K562 (cell line): ENCODE data around the gene CAPN2. TPM values are rescaled to one million over a fixed set of nuclear protein-coding genes. Genes with fewer than 3 reads are reported as not detected.

Experiments used
- ARID1B ChIP-seq: fragments of 450-650 bp; IDR thresholded peaks from 2 replicates; pipeline ENCODE4 v1.6.1; 2016; ENCODE audit warnings: antibody characterized with exemption, mild to moderate bottlenecking, inconsistent platforms
- CCAR2 ChIP-seq: fragments of 200-400 bp; formaldehyde crosslinking; IDR thresholded peaks from 2 replicates; pipeline ENCODE4 v1.6.1; 2017; ENCODE audit warnings: mild to moderate bottlenecking, low read depth, low read length
- MYBL2 ChIP-seq, 2 experiments: fragments of 450-650 bp in 1 of 2; sonication (generic) in 1 of 2; formaldehyde crosslinking in 1 of 2; IDR thresholded peaks; 2 replicates each; pipeline versions ENCODE4 v1.6.1 to v1.8.1; 2017 to 2022; ENCODE audit warnings: borderline replicate concordance in 1 of 2, inconsistent platforms in 1 of 2, low read depth in 1 of 2, mild to moderate bottlenecking in 1 of 2, missing genetic modification reagents in 1 of 2, moderate library complexity in 1 of 2
- NONO ChIP-seq, 2 experiments: fragments of 200-400 bp in 1 of 2; fragments of 450-650 bp in 1 of 2; formaldehyde crosslinking in 1 of 2; IDR thresholded peaks; 2 replicates each; pipeline ENCODE4 v1.6.1; 2017; ENCODE audit warnings: low read depth in 2 of 2, mild to moderate bottlenecking in 2 of 2, moderate library complexity in 2 of 2, low read length in 1 of 2
- PHB2 ChIP-seq: fragments of 450-650 bp; IDR thresholded peaks from 2 replicates; pipeline ENCODE4 v1.6.1; 2017; ENCODE audit warnings: low read depth
- RCOR1 ChIP-seq, 2 experiments: IDR thresholded peaks; 2 replicates each; pipeline ENCODE4 v1.6.1; 2012; ENCODE audit warnings: low read depth in 2 of 2, low read length in 2 of 2, borderline replicate concordance in 1 of 2, improper control_type of control experiment in 1 of 2
- RFX1 ChIP-seq: fragments of 450-650 bp; IDR thresholded peaks from 2 replicates; pipeline ENCODE4 v1.6.1; 2016; ENCODE audit warnings: mild to moderate bottlenecking, moderate library complexity
- SOX6 ChIP-seq: fragments of 450-650 bp; IDR thresholded peaks from 2 replicates; pipeline ENCODE4 v1.6.1; 2014; ENCODE audit warnings: mild to moderate bottlenecking
- TAF9B ChIP-seq: fragments of 450-650 bp; IDR thresholded peaks from 2 replicates; pipeline ENCODE4 v1.6.1; 2018; ENCODE audit warnings: mild to moderate bottlenecking; ENCODE audit not compliant: partially characterized antibody
- TEAD1 ChIP-seq, 2 experiments: fragments of 450-650 bp in 1 of 2; sonication (generic) in 1 of 2; formaldehyde crosslinking; IDR thresholded peaks; 2 replicates each; pipeline versions ENCODE4 v1.4.0 to v1.8.0; 2020 to 2022; ENCODE audit warnings: mild to moderate bottlenecking in 2 of 2, missing genetic modification reagents in 1 of 2
- TRIM28 ChIP-seq: fragments of 450-650 bp; IDR thresholded peaks from 2 replicates; pipeline ENCODE4 v1.6.1; 2017
- ZNF121 ChIP-seq: sonication (generic); formaldehyde crosslinking; conservative IDR thresholded peaks from 2 replicates; pipeline ENCODE4 v1.8.0; 2022; ENCODE audit warnings: missing genetic modification reagents
- polyA plus RNA-seq, 8 experiments: library from polyadenylated mRNA; depleted of rRNA in 4 of 8; stranded (reverse) in 5 of 8; unstranded in 3 of 8; fragments of >200 nt; fragmentation: Nextera tagmentation in 2 of 8; fragmentation: Illumina TruSeq in 1 of 8; extraction: Ambion mirVana in 2 of 8; extraction: Trizol in 1 of 8; gene quantifications; 2 replicates each; pipeline versions ENCODE4 v1.2.1 to v1.2.3, GENCODE V29; 2011 to 2014; ENCODE audit warnings: inconsistent platforms in 1 of 8, missing spikeins in 1 of 8
- total RNA-seq, 7 experiments: library from RNA; depleted of rRNA in 6 of 7; stranded (reverse); fragments of >200 nt in 6 of 7; fragmentation: Illumina TruSeq in 2 of 7; extraction: Trizol in 2 of 7; gene quantifications; 2 replicates each; pipeline versions ENCODE4 v1.2.1 to v1.2.3, GENCODE V29; 2011 to 2021; ENCODE audit warnings: low replicate concordance in 1 of 7
- TF ChIP-seq, protein P1 (sequence below): sonication (generic); formaldehyde crosslinking; IDR thresholded peaks from 2 replicates; pipeline ENCODE4 v1.8.0; 2022; ENCODE audit warnings: missing genetic modification reagents, mild to moderate bottlenecking, borderline replicate concordance
- TF ChIP-seq, protein P2 (sequence below), 3 experiments: IDR thresholded peaks in 2 of 3; conservative IDR thresholded peaks in 1 of 3; 2 replicates each; pipeline ENCODE4 v1.5.1; 2011 to 2012; ENCODE audit warnings: low read length in 3 of 3, mild to moderate bottlenecking in 3 of 3, control low read depth in 2 of 3, improper control_type of control experiment in 1 of 3, inconsistent platforms in 1 of 3, low read depth in 1 of 3, mixed read lengths in 1 of 3, moderate library complexity in 1 of 3; ENCODE audit not compliant: insufficient read depth in 2 of 3
- TF ChIP-seq, protein P3 (sequence below), 2 experiments: IDR thresholded peaks; 2 replicates each; pipeline ENCODE4 v1.6.1; 2011; ENCODE audit warnings: borderline replicate concordance in 1 of 2, control low read depth in 1 of 2, low read depth in 1 of 2, low read length in 1 of 2, mild to moderate bottlenecking in 1 of 2, mixed read lengths in 1 of 2, moderate library complexity in 1 of 2; ENCODE audit not compliant: insufficient read depth in 1 of 2, insufficient read length in 1 of 2, poor library complexity in 1 of 2, severe bottlenecking in 1 of 2; ENCODE audit errors: extremely low read depth in 1 of 2
- TF ChIP-seq, protein P4 (sequence below): fragments of 450-650 bp; IDR thresholded peaks from 2 replicates; pipeline ENCODE4 v1.6.1; 2016; ENCODE audit warnings: borderline replicate concordance
- TF ChIP-seq, protein P5 (sequence below): fragments of 200-800 bp; sonication (Bioruptor generic); IDR thresholded peaks from 2 replicates; pipeline ENCODE4 v1.6.1; 2017; ENCODE audit warnings: missing genetic modification characterization, missing compliant biosample characterization

The CAPN2 gene
- total and polyA plus RNA-seq, 9 of the 15 experiments (the other 6 are each of a cell fraction or from before 2014, with no cell fraction given) = 24.6 to 157 (median 101) TPM

DNA sequence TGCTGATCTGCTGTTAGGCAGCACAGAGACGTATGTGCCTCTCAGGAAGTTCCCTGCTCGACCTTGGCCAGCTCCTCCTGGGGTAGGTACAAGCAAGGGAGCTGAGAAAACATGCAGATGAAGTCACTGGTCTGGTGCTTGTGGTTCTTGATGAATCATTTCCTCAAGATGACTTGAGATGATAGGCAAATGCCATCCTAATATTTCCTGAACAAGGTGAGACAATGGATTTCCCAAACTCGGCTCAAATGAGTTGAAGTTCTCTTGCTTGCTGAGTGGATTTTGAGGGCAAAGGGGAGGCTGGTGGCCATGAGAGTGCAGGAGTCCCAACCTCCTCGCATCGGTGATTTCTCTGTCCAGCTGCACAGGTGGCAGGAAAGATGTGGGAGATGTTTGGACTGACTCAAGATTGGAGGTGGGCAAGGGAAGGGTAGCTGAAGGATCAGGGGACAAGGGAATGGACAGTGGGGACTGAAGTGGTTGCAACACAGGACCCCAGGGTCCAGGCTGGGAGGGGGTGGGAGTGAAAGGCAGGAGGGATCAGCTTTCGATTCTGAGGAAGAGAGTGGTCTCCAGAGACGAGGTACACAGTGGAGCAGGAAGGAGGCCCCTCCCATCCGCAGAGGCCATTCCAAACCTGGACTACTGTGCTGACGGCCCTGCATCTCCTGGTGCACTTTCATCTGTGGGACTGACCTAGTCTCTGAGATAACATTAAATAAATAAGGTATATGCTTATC is 63.9 kb downstream of the CAPN2 start (continued):
- TF ChIP-seq TAF9B (no peak), MYBL2 (IDR thresholded peaks at IDR 0.05; ENCODE audit: low read depth) (no peak), MYBL2 (CRISPR knock-in tag; IDR thresholded peaks at IDR 0.05; ENCODE audit: borderline replicate concordance) (no peak), TEAD1 (CRISPR knock-in tag; IDR thresholded peaks at IDR 0.05) (no peak), PHB2 (0 out of 2 replicates have a peak, but pooled peaks have one; percentile 21), TRIM28 (no peak), RFX1 (no peak), ZNF121 (no peak), NONO (IDR thresholded peaks at IDR 0.05; ENCODE audit: low read depth in 2 of 2, low read length in 1 of 2) (no peak), SOX6 (peak; percentile 88), RCOR1 (IDR thresholded peaks at IDR 0.05; ENCODE audit: borderline replicate concordance in 1 of 2, low read depth in 2 of 2, low read length in 2 of 2) (peak in 1 of 2 experiments; percentile 69; a peak in 2 of 4 replicates), CCAR2 (no peak), ARID1B (peak; percentile 88)
- TF ChIP-seq, protein P1, sequence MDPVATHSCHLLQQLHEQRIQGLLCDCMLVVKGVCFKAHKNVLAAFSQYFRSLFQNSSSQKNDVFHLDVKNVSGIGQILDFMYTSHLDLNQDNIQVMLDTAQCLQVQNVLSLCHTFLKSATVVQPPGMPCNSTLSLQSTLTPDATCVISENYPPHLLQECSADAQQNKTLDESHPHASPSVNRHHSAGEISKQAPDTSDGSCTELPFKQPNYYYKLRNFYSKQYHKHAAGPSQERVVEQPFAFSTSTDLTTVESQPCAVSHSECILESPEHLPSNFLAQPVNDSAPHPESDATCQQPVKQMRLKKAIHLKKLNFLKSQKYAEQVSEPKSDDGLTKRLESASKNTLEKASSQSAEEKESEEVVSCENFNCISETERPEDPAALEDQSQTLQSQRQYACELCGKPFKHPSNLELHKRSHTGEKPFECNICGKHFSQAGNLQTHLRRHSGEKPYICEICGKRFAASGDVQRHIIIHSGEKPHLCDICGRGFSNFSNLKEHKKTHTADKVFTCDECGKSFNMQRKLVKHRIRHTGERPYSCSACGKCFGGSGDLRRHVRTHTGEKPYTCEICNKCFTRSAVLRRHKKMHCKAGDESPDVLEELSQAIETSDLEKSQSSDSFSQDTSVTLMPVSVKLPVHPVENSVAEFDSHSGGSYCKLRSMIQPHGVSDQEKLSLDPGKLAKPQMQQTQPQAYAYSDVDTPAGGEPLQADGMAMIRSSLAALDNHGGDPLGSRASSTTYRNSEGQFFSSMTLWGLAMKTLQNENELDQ (CRISPR knock-in tag) = no peak
- TF ChIP-seq, protein P2, sequence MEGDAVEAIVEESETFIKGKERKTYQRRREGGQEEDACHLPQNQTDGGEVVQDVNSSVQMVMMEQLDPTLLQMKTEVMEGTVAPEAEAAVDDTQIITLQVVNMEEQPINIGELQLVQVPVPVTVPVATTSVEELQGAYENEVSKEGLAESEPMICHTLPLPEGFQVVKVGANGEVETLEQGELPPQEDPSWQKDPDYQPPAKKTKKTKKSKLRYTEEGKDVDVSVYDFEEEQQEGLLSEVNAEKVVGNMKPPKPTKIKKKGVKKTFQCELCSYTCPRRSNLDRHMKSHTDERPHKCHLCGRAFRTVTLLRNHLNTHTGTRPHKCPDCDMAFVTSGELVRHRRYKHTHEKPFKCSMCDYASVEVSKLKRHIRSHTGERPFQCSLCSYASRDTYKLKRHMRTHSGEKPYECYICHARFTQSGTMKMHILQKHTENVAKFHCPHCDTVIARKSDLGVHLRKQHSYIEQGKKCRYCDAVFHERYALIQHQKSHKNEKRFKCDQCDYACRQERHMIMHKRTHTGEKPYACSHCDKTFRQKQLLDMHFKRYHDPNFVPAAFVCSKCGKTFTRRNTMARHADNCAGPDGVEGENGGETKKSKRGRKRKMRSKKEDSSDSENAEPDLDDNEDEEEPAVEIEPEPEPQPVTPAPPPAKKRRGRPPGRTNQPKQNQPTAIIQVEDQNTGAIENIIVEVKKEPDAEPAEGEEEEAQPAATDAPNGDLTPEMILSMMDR (IDR thresholded peaks at IDR 0.05 in 2 of 3, conservative IDR thresholded peaks at IDR 0.05 in 1 of 3; ENCODE audit: insufficient read depth in 2 of 3, low read depth in 1 of 3, low read length in 3 of 3) = no peak
- TF ChIP-seq, protein P3, sequence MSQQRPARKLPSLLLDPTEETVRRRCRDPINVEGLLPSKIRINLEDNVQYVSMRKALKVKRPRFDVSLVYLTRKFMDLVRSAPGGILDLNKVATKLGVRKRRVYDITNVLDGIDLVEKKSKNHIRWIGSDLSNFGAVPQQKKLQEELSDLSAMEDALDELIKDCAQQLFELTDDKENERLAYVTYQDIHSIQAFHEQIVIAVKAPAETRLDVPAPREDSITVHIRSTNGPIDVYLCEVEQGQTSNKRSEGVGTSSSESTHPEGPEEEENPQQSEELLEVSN (IDR thresholded peaks at IDR 0.05; ENCODE audit: borderline replicate concordance in 1 of 2, extremely low read depth in 1 of 2, insufficient read depth in 1 of 2, insufficient read length in 1 of 2, low read depth in 1 of 2, low read length in 1 of 2, poor library complexity in 1 of 2, severe bottlenecking in 1 of 2) = no peak
- TF ChIP-seq, protein P4, sequence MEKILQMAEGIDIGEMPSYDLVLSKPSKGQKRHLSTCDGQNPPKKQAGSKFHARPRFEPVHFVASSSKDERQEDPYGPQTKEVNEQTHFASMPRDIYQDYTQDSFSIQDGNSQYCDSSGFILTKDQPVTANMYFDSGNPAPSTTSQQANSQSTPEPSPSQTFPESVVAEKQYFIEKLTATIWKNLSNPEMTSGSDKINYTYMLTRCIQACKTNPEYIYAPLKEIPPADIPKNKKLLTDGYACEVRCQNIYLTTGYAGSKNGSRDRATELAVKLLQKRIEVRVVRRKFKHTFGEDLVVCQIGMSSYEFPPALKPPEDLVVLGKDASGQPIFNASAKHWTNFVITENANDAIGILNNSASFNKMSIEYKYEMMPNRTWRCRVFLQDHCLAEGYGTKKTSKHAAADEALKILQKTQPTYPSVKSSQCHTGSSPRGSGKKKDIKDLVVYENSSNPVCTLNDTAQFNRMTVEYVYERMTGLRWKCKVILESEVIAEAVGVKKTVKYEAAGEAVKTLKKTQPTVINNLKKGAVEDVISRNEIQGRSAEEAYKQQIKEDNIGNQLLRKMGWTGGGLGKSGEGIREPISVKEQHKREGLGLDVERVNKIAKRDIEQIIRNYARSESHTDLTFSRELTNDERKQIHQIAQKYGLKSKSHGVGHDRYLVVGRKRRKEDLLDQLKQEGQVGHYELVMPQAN = peak; percentile 31; the same call in 1 of the 2 replicates
- TF ChIP-seq, protein P5, sequence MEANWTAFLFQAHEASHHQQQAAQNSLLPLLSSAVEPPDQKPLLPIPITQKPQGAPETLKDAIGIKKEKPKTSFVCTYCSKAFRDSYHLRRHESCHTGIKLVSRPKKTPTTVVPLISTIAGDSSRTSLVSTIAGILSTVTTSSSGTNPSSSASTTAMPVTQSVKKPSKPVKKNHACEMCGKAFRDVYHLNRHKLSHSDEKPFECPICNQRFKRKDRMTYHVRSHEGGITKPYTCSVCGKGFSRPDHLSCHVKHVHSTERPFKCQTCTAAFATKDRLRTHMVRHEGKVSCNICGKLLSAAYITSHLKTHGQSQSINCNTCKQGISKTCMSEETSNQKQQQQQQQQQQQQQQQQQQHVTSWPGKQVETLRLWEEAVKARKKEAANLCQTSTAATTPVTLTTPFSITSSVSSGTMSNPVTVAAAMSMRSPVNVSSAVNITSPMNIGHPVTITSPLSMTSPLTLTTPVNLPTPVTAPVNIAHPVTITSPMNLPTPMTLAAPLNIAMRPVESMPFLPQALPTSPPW (CRISPR knock-in tag) = no peak
